Activated CD8-positive, alpha-beta T cell treated with anti-CD3 and anti-CD28 coated beads for 36 hours (primary cell): ENCODE measurements around the gene HLA-DQA1. TPM values are rescaled to one million over a fixed set of nuclear protein-coding genes. Genes with fewer than 3 reads are reported as not detected.

Experiments
- ATAC-seq: fragments of 200-7000 bp; cut with Tn5 transposase; one replicate; pipeline ENCODE4 v1.10.0; 2021; ENCODE audit warnings: mild to moderate bottlenecking, moderate library complexity
- CTCF ChIA-PET: fragments of 350-600 bp; sonication (Branson Sonifier 250); formaldehyde crosslinking; loops from one replicate; lab custom pipeline; 2021; ENCODE audit warnings: antibody characterized with exemption; lab: Charles Lee
- POLR2A ChIA-PET: fragments of 350-600 bp; sonication (Branson Sonifier 250); formaldehyde crosslinking; loops from one replicate; lab custom pipeline; 2021; ENCODE audit warnings: antibody characterized with exemption; lab: Charles Lee
- DNase-seq: peaks from one replicate; pipeline ENCODE4 v3.0.0-alpha.2; 2020
- H3K27ac Mint-ChIP-seq: one replicate; pipeline ENCODE4 v1.8.0; 2021; ENCODE audit warnings: mild to moderate bottlenecking, mixed read lengths
- H3K27me3 Mint-ChIP-seq: one replicate; pipeline ENCODE4 v1.8.0; 2021; ENCODE audit warnings: mixed read lengths
- H3K36me3 Mint-ChIP-seq: one replicate; pipeline ENCODE4 v1.8.0; 2021; ENCODE audit warnings: low read depth, mixed read lengths
- H3K4me1 Mint-ChIP-seq: one replicate; pipeline ENCODE4 v1.8.0; 2021; ENCODE audit warnings: low read depth, mixed read lengths
- H3K4me3 Mint-ChIP-seq: one replicate; pipeline ENCODE4 v1.8.0; 2021; ENCODE audit warnings: mild to moderate bottlenecking, moderate library complexity, mixed read lengths
- H3K9me3 Mint-ChIP-seq: one replicate; pipeline ENCODE4 v1.8.0; 2021; ENCODE audit warnings: mixed read lengths
- intact Hi-C: fragments of 100-400 bp; cut with micrococcal nuclease; formaldehyde crosslinking; loops from one replicate; pipeline ENCODE4 v1.10.0; 2022
- total RNA-seq, 2 experiments: library from RNA; stranded (reverse); gene quantifications; one replicate each; pipeline ENCODE4 v1.2.3, GENCODE V29; 2021
- TF ChIP-seq, protein P1 (sequence below): fragments of 200-600 bp; IDR thresholded peaks from one replicate; pipeline ENCODE4 v1.8.0; 2022; ENCODE audit warnings: antibody characterized with exemption, mild to moderate bottlenecking

Gene HLA-DQA1
- total RNA-seq, 2 experiments from 2014 or later, result 3.4 to 3.9 TPM

DNA sequence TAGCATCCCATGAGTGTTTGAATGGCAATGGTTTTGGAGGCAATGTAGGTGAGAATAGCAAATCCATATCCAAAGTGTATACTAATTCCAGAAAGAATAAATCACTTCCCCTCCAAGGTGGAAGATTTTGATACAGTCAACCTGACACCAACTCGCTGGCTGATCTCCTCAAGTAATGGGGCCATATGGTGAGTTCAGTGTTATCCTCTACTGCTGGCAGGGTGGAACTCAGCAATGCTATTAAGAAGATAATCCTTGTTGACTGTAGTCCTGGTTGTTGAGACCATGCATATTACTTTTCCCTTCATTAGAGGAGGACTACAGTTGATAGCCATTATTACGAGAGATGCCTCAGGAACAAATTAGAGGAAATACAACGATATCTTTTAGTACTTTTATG, 47.0 kb downstream of the HLA-DQA1 start:
- Mint-ChIP-seq H3K27me3 (peaks cover 3% of the 10 kb centered on the region), H3K9me3 (no peaks in the 10 kb centered on the region), H3K4me1 (peaks cover 20% of the 10 kb centered on the region), H3K27ac (no peak overlapping the region), H3K4me3 (no peak overlapping the region), H3K36me3 (no peaks in the 10 kb centered on the region)
- DNase-seq, result no peak
- CTCF ChIA-PET, result interaction anchor here (1.7 kb wide), 1 partner anchor 271 kb away, joined by 7 read pairs; no protein-coding TSS in a partner anchor
- TF ChIP-seq, protein P1, sequence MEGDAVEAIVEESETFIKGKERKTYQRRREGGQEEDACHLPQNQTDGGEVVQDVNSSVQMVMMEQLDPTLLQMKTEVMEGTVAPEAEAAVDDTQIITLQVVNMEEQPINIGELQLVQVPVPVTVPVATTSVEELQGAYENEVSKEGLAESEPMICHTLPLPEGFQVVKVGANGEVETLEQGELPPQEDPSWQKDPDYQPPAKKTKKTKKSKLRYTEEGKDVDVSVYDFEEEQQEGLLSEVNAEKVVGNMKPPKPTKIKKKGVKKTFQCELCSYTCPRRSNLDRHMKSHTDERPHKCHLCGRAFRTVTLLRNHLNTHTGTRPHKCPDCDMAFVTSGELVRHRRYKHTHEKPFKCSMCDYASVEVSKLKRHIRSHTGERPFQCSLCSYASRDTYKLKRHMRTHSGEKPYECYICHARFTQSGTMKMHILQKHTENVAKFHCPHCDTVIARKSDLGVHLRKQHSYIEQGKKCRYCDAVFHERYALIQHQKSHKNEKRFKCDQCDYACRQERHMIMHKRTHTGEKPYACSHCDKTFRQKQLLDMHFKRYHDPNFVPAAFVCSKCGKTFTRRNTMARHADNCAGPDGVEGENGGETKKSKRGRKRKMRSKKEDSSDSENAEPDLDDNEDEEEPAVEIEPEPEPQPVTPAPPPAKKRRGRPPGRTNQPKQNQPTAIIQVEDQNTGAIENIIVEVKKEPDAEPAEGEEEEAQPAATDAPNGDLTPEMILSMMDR, result no peak
- intact Hi-C loops, result no loop called here
- ATAC-seq, result no peak
- POLR2A ChIA-PET, result no interaction called here

DNA sequence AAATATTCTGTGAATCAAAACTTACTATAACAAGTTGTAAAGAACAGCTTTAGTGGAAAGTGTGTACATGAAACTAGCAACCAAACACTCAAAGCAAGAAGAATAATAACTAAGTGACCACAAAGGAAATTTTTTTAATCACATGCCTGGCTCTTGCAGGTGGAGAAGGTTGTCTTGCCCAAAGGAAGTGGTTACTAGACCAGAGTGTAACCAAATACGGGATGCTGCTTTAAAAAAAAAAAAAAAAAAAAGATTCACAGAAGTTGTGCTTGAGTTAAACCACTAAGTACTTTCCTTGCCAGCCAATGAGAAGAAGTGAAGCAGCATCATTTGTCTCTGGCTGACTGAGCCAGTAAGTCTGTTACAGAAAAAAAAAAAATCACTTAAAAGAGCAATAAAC, 48.4 kb downstream of the HLA-DQA1 start:
- POLR2A ChIA-PET, result interaction anchor here (1.0 kb wide), 1 partner anchor 183 kb away, joined by 3 read pairs; no protein-coding TSS in a partner anchor
- CTCF ChIA-PET, result interaction anchor here (1.7 to 2.1 kb wide), 2 partner anchors 15 to 272 kb away, joined by 6 to 7 read pairs; no protein-coding TSS in a partner anchor
- Mint-ChIP-seq H3K36me3 (no peaks in the 10 kb centered on the region), H3K27ac (peak overlapping the region; percentile 36), H3K9me3 (no peaks in the 10 kb centered on the region), H3K4me1 (peaks cover 26% of the 10 kb centered on the region), H3K4me3 (peak overlapping the region; percentile 26), H3K27me3 (peaks cover 3% of the 10 kb centered on the region)
- intact Hi-C loops, result loop anchor here (5.0 kb wide), 1 partner anchor 63 kb away; no protein-coding TSS in a partner anchor
- ATAC-seq, result peak; percentile 94
- TF ChIP-seq, protein P1, result no peak
- peak; percentile 34 for DNase-seq

DNA sequence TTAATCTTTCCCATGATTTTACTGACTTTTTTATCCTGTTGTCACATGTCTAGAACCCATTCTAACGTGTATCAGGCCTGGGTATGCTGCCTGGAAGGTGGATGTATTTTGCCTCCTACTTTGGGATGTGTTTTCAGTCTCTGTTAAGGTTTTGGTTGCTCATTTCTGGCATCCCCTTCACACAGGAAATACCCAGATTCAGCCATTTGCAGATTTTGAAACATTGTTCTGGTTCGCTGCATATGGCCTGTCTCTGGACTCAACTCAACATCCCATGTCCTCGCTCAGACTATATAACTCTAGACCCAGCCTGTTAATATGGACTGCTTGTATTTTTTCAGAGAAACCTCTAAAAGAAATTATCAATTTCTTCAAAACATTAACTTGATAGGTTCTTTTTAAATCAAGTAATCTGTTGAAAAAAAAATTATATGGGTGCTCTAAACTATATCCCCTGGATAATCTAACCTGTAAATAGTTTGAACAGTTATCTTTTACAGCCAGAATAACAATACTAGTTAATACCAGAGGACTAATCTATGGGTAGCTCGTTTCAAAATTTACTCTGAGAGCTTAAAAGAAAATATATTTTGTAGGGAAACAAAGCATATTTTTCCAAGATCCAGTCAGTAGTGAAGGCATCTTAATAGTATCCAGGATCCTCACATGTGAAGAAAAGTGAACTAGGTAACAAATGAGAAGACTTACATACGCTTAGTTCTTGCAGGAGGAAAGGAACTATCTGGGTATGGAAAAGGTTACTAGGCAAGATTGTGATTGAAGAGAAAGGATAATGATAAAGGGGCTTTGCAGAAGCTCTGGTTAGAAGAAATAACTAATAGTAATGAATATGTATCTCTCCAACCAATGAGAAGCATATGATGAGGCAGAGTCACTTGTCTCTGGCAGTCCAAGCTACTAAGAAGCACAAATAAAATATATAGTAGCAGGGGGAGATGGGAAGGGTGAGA, 52.6 kb downstream of the HLA-DQA1 start:
- H3K4me3 Mint-ChIP-seq, result no peak overlapping the region

DNA sequence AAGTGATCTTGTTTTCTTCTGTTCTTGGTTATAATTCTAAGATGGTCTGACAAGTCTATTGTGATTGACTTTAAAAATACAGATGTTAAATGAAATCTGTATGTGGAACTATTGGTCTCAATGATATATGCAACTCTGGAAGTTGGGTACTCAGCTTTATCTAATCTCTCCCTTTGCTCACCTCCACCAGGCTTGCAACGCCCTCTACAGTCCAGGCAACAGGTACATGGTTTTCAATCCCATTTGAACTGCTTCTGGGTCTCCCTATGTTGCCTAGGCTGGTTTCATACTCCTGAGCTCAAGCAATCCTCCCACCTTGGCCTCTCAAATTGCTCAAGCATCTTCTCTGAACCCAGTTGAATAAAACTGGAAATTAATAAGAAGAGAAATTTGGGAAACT, 54.8 kb downstream of the HLA-DQA1 start:
- no peaks in the 10 kb centered on the region for H3K36me3 Mint-ChIP-seq
- intact Hi-C loops, result no loop called here
- H3K4me3 Mint-ChIP-seq, result no peak overlapping the region
- POLR2A ChIA-PET, result no interaction called here
- no peak overlapping the region for H3K27ac Mint-ChIP-seq
- TF ChIP-seq, protein P1, result peak; percentile 55
- H3K9me3 Mint-ChIP-seq, result peaks cover 1% of the 10 kb centered on the region
- ATAC-seq, result peak; percentile 68
- peak; percentile 63 for DNase-seq
- CTCF ChIA-PET, result interaction anchor here (0.6 to 2.0 kb wide), 15 partner anchors 8 to 278 kb away, joined by 3 to 18 read pairs (median 4); partner anchors contain the start of genes HLA-DRA and HLA-DRB1
- peaks cover 7% of the 10 kb centered on the region for H3K4me1 Mint-ChIP-seq
- peaks cover 28% of the 10 kb centered on the region for H3K27me3 Mint-ChIP-seq

More for the DNA sequence above, 52.6 kb downstream of the HLA-DQA1 start:
- CTCF ChIA-PET, result interaction anchor here (1.0 to 1.3 kb wide), 4 partner anchors 11 to 445 kb away, joined by 3 to 6 read pairs (median 3); no protein-coding TSS in a partner anchor
- POLR2A ChIA-PET, result no interaction called here
- H3K27me3 Mint-ChIP-seq, result peaks cover 20% of the 10 kb centered on the region
- DNase-seq, result no peak
- no peak for ATAC-seq
- intact Hi-C loops, result loop anchor here (5.0 kb wide), 1 partner anchor 68 kb away; no protein-coding TSS in a partner anchor
- H3K27ac Mint-ChIP-seq, result no peak overlapping the region
- H3K36me3 Mint-ChIP-seq, result no peaks in the 10 kb centered on the region
- H3K4me1 Mint-ChIP-seq, result peaks cover 24% of the 10 kb centered on the region
- H3K9me3 Mint-ChIP-seq, result peaks cover 1% of the 10 kb centered on the region
- TF ChIP-seq, protein P1, result no peak

Other genes with a start within 250 kb of the HLA-DQA1 start
- not detected for gene BTNL2, start 230.2 kb upstream of the HLA-DQA1 start, total RNA-seq
- 1 to 10 TPM; 8.6 to 9.2 TPM for gene HLA-DRA, start 197.5 kb upstream of the HLA-DQA1 start, total RNA-seq
- gene HLA-DRB5, start 107.1 kb upstream of the HLA-DQA1 start, total RNA-seq, result 1 to 10 TPM; 4.9 to 5.9 TPM
- 10 to 100 TPM; 21.8 to 22.7 TPM for gene HLA-DRB1, start 47.6 kb upstream of the HLA-DQA1 start, total RNA-seq
- gene HLA-DQB1, start 29.3 kb downstream of the HLA-DQA1 start, total RNA-seq, result 1 to 10 TPM; 5.3 to 6.9 TPM
- under 1 TPM in 1 of 2 experiments, not detected in 1; 0.18 TPM for gene HLA-DQA2, start 104.0 kb downstream of the HLA-DQA1 start, total RNA-seq
- gene HLA-DQB2, start 126.1 kb downstream of the HLA-DQA1 start, total RNA-seq, result under 1 TPM in 1 of 2 experiments, not detected in 1; 0.60 TPM
- gene HLA-DOB, start 179.6 kb downstream of the HLA-DQA1 start, total RNA-seq, result 10 to 100 TPM; 10.2 to 11.6 TPM
- 100 to 1,000 TPM; 110 to 113 TPM for gene TAP2, start 201.3 kb downstream of the HLA-DQA1 start, total RNA-seq
- gene PSMB8, start 206.6 kb downstream of the HLA-DQA1 start, total RNA-seq, result 100 to 1,000 TPM; 370 to 371 TPM
- gene TAP1, start 216.3 kb downstream of the HLA-DQA1 start, total RNA-seq, result 100 to 1,000 TPM; 210 to 211 TPM
- gene PSMB9, start 216.8 kb downstream of the HLA-DQA1 start, total RNA-seq, result 100 to 1,000 TPM; 219 to 229 TPM